ENCODE data around the gene PRKAA2.

Gene PRKAA2

GRCh38 chr1:56726706-56727105 is 81.6 kb downstream of the PRKAA2 start:
- no peak for DNase-seq

DNA sequence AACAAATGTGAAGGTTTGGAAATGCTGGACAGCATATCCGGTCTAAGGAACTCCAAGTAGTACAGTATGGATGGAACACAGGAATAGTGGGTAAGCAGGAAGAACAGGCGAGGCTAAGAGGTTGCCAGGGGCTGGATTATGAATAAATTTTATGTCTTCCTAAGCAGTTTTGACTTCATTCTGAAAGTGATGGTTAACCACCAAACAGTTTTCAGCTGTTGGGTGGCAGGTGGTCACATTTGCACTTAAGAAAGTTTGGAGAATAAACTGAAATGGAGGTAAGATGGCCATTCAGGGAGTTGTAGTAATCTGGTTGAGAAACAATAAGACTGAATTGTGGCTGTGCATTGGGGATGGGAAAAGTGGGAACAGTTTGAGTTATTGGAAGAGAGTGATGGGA is 83.8 kb downstream of the PRKAA2 start:
- DNase-seq: no peak

- DNase-seq: no peak
Measured at GRCh38 chr1:56745231-56745630, 100.1 kb downstream of the PRKAA2 start.

- DNase-seq: no peak
Measured at GRCh38 chr1:56754708-56755479, 109.8 kb downstream of the PRKAA2 start.

- no peak for DNase-seq
Measured at GRCh38 chr1:56755911-56756310, 110.8 kb downstream of the PRKAA2 start.

GRCh38 chr1:56758135-56758534 is 113.0 kb downstream of the PRKAA2 start:
- DNase-seq: no peak

GRCh38 chr1:56758794-56759193 is 113.7 kb downstream of the PRKAA2 start:
- DNase-seq: no peak
